NCI-H510A (cell line): ENCODE data around the gene DCAF7.

ENCODE experiments used
- DNase-seq: peaks from one replicate; lab custom pipeline; 2025; lab: John Stamatoyannopoulos, UW

DCAF7 gene

GRCh38 chr17:63629627-63630026 is 79.3 kb downstream of the DCAF7 start:
- no peak for DNase-seq

- no peak for DNase-seq
These were observed 80.8 kb downstream of the DCAF7 start for GRCh38 chr17:63631062-63631461.

GRCh38 chr17:63631626-63632025 is 81.3 kb downstream of the DCAF7 start:
- no peak for DNase-seq

- DNase-seq = no peak
These were observed 83.5 kb downstream of the DCAF7 start for GRCh38 chr17:63633742-63634141.

GRCh38 chr17:63634163-63634562 is 83.9 kb downstream of the DCAF7 start:
- no peak for DNase-seq

- DNase-seq = no peak
These were observed 84.5 kb downstream of the DCAF7 start for GRCh38 chr17:63634816-63635215.

GRCh38 chr17:63635290-63635689 is 85.0 kb downstream of the DCAF7 start:
- DNase-seq = no peak

GRCh38 chr17:63635787-63636186 is 85.5 kb downstream of the DCAF7 start:
- no peak for DNase-seq

DNA sequence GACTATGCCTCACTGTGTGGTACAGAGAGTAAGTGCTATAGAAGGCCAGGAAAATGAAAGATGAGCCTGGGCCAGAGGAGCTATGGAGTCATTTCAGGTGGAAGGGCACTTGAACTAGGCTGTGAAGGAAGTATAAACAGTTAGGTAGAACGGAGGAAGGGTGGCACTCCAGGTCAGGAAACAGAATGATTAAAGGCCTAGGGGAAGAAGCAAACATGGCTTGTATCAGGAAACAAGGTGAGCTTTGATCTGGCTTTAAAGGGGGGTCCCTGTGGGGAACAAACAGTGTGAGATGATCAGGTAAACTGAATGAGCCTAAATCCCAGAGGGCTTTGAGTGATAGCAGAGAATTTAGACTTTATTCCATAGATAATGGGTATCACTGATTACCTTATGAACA is 88.8 kb downstream of the DCAF7 start:
- DNase-seq = no peak

DNA sequence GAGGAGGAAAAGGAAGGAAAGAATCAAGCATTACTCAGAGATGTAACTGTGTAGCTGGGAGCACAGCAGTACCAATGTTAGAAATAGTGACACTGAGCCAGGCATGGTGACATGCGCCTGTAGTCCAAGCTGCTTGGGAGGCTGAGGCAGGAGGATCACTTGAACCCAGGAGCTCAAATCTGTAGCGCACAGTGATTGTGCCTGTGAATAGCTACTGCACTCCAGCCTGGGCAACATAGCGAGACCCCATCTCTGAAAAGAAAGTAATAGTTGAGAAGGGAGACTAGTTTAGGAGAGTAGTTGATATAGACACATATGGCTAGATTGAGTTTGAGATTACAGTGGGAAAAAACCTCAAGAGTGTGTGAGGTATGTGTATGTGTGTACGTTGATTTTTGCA is 89.8 kb downstream of the DCAF7 start:
- no peak for DNase-seq

DNA sequence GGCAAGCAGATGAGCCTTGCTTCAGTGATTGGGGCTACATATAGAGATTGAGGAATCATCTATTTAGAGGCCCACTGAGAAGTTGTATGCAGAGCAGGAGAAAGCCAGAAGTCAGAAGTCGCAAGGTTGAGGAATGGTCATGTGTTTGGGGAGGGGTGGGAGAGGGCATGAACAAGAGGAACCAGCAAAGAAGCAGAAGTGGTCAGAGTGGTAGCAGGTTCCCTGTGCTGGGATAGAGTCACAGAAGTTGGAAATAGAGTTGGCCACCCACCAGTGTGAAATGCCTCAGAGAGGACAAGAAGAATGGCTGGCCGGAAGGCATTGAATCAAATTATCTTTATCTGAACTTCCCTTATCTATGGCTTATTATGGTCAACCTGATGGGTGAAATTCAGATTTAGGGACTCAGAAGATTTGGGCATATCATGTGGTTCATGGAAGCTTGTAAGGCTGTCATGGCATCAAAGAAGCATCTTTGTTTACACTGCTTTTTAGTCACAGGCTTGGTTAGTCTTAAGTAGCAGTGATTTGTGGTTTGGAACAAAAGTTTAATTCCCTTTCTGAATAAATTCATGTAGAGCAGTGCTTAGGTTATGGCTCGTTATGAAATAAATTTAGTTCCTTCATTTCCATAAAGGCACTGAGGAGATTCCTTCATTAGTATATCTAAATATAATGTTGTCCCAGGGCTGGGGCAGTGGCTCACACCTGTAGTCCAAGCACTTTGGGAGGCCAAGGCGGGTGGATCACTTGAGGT is 91.6 kb downstream of the DCAF7 start:
- DNase-seq = no peak
